ENCODE data around the gene TMEM74B. TPM values are rescaled to one million over a fixed set of nuclear protein-coding genes. Genes with fewer than 3 reads are reported as not detected.
"Not testable (repeated sequence)": the region's sequence is repeated elsewhere in the genome, so short reads cannot be mapped to it uniquely, and the experiment has no call there.

Gene TMEM74B
- total and polyA plus RNA-seq, 3 experiments from 2014 or later: 0.18 TPM; not detected in 2

GRCh38 chr20:1155342-1155741, 29.4 kb downstream of the TMEM74B start:
- Histone ChIP-seq H3K27ac (ENCODE audit: low read depth, low read length) (no peak overlapping the region), H3K9me3 (ENCODE audit: low read length) (no peaks in the 10 kb centered on the region), H3K27me3 (ENCODE audit: insufficient read depth, low read length, poor library complexity, severe bottlenecking) (no peaks in the 10 kb centered on the region), H3K4me1 (ENCODE audit: insufficient read depth, low read length) (no peaks in the 10 kb centered on the region), H3K36me3 (ENCODE audit: insufficient read depth, low read length) (peaks cover 19% of the 10 kb centered on the region), H3K4me3 (ENCODE audit: low read length) (no peak overlapping the region)
- Mint-ChIP-seq H3K9me3 (peaks cover 0 to 5% (median 4%) of the 10 kb centered on the region in 5 donors), H3K4me3 (no peak overlapping the region), H3K27ac (no peak overlapping the region), H3K4me1 (peaks cover 9 to 21% (median 12%) of the 10 kb centered on the region in 3 donors), H3K36me3 (peaks cover 35 to 77% (median 42%) of the 10 kb centered on the region in 3 donors), H3K27me3 (no peaks in the 10 kb centered on the region)
- CTCF ChIA-PET: no interaction called here
- POLR2A ChIA-PET: no interaction called here
- no peak for DNase-seq

- Mint-ChIP-seq H3K4me1 (peaks cover 9 to 21% (median 12%) of the 10 kb centered on the region in 3 donors), H3K27ac (no peak overlapping the region), H3K4me3 (no peak overlapping the region), H3K36me3 (peaks cover 32 to 75% (median 42%) of the 10 kb centered on the region in 3 donors), H3K27me3 (no peaks in the 10 kb centered on the region), H3K9me3 (peaks cover 0 to 5% (median 4%) of the 10 kb centered on the region in 5 donors)
- Histone ChIP-seq H3K4me3 (ENCODE audit: low read length) (no peak overlapping the region), H3K27me3 (ENCODE audit: insufficient read depth, low read length, poor library complexity, severe bottlenecking) (no peaks in the 10 kb centered on the region), H3K27ac (ENCODE audit: low read depth, low read length) (no peak overlapping the region), H3K36me3 (ENCODE audit: insufficient read depth, low read length) (peaks cover 19% of the 10 kb centered on the region), H3K9me3 (ENCODE audit: low read length) (no peaks in the 10 kb centered on the region), H3K4me1 (ENCODE audit: insufficient read depth, low read length) (no peaks in the 10 kb centered on the region)
- CTCF ChIA-PET: no interaction called here
- POLR2A ChIA-PET: no interaction called here
- no peak for DNase-seq
These were observed 30.1 kb downstream of the TMEM74B start for GRCh38 chr20:1154691-1155090.

GRCh38 chr20:1154226-1154625, 30.6 kb downstream of the TMEM74B start:
- Mint-ChIP-seq H3K9me3 (peaks cover 0 to 5% (median 4%) of the 10 kb centered on the region in 5 donors), H3K27ac (no peak overlapping the region), H3K4me3 (no peak overlapping the region), H3K4me1 (peaks cover 9 to 23% (median 13%) of the 10 kb centered on the region in 3 donors), H3K27me3 (no peaks in the 10 kb centered on the region), H3K36me3 (peaks cover 32 to 77% (median 42%) of the 10 kb centered on the region in 3 donors)
- no peak overlapping the region for H3K27ac ChIP-seq (ENCODE audit: low read depth, low read length)
- H3K27me3 ChIP-seq (ENCODE audit: insufficient read depth, low read length, poor library complexity, severe bottlenecking): no peaks in the 10 kb centered on the region
- CTCF ChIA-PET: no interaction called here
- POLR2A ChIA-PET: no interaction called here
- peaks cover 19% of the 10 kb centered on the region for H3K36me3 ChIP-seq (ENCODE audit: insufficient read depth, low read length)
- no peak for DNase-seq
- no peaks in the 10 kb centered on the region for H3K4me1 ChIP-seq (ENCODE audit: insufficient read depth, low read length)
- H3K4me3 ChIP-seq (ENCODE audit: low read length): no peak overlapping the region
- no peaks in the 10 kb centered on the region for H3K9me3 ChIP-seq (ENCODE audit: low read length)

- Mint-ChIP-seq H3K9me3 (peaks cover 0 to 2% (median under 1%) of the 10 kb centered on the region in 5 donors), H3K36me3 (peaks cover 36 to 88% (median 38%) of the 10 kb centered on the region in 3 donors), H3K27me3 (no peaks in the 10 kb centered on the region), H3K27ac (no peak overlapping the region), H3K4me3 (no peak overlapping the region), H3K4me1 (peaks cover 21 to 50% (median 39%) of the 10 kb centered on the region in 3 donors)
- Histone ChIP-seq H3K36me3 (ENCODE audit: insufficient read depth, low read length) (peaks cover 28% of the 10 kb centered on the region), H3K4me3 (ENCODE audit: low read length) (no peak overlapping the region), H3K9me3 (ENCODE audit: low read length) (no peaks in the 10 kb centered on the region), H3K27me3 (ENCODE audit: insufficient read depth, low read length, poor library complexity, severe bottlenecking) (no peaks in the 10 kb centered on the region), H3K27ac (ENCODE audit: low read depth, low read length) (no peak overlapping the region), H3K4me1 (ENCODE audit: insufficient read depth, low read length) (no peaks in the 10 kb centered on the region)
- DNase-seq: no peak
- ChIA-PET CTCF (no interaction called here), POLR2A (no interaction called here)
These were observed 33.8 kb downstream of the TMEM74B start for GRCh38 chr20:1150968-1151367.

- POLR2A ChIA-PET: no interaction called here
- no peak overlapping the region for H3K27ac Mint-ChIP-seq
- H3K27me3 Mint-ChIP-seq: no peaks in the 10 kb centered on the region
- no peaks in the 10 kb centered on the region for H3K9me3 Mint-ChIP-seq
- DNase-seq: no peak
- CTCF ChIA-PET: no interaction called here
- H3K36me3 ChIP-seq (ENCODE audit: insufficient read depth, low read length): peaks cover 22% of the 10 kb centered on the region
- H3K36me3 Mint-ChIP-seq: peaks cover 30 to 88% (median 33%) of the 10 kb centered on the region in 3 donors
- no peak overlapping the region for H3K27ac ChIP-seq (ENCODE audit: low read depth, low read length)
- no peak overlapping the region for H3K4me3 ChIP-seq (ENCODE audit: low read length)
- no peak overlapping the region for H3K4me3 Mint-ChIP-seq
- no peaks in the 10 kb centered on the region for H3K27me3 ChIP-seq (ENCODE audit: insufficient read depth, low read length, poor library complexity, severe bottlenecking)
- H3K4me1 Mint-ChIP-seq: peaks cover 21 to 52% (median 47%) of the 10 kb centered on the region in 3 donors
- no peaks in the 10 kb centered on the region for H3K9me3 ChIP-seq (ENCODE audit: low read length)
- no peaks in the 10 kb centered on the region for H3K4me1 ChIP-seq (ENCODE audit: insufficient read depth, low read length)
These were observed 34.6 kb downstream of the TMEM74B start for GRCh38 chr20:1150218-1150617.

GRCh38 chr20:1149812-1150211, 35.0 kb downstream of the TMEM74B start:
- H3K4me1 ChIP-seq (ENCODE audit: insufficient read depth, low read length); H3K4me3 Mint-ChIP-seq; H3K27me3 Mint-ChIP-seq; POLR2A ChIA-PET; H3K27me3 ChIP-seq (ENCODE audit: insufficient read depth, low read length, poor library complexity, severe bottlenecking); H3K27ac Mint-ChIP-seq; H3K4me3 ChIP-seq (ENCODE audit: low read length); H3K9me3 Mint-ChIP-seq; H3K27ac ChIP-seq (ENCODE audit: low read depth, low read length); CTCF ChIA-PET; H3K9me3 ChIP-seq (ENCODE audit: low read length); DNase-seq: not testable (repeated sequence)
- peaks cover 21 to 52% (median 48%) of the 10 kb centered on the region in 3 donors for H3K4me1 Mint-ChIP-seq
- peaks cover 27 to 88% (median 31%) of the 10 kb centered on the region in 3 donors for H3K36me3 Mint-ChIP-seq
- H3K36me3 ChIP-seq (ENCODE audit: insufficient read depth, low read length): peaks cover 20% of the 10 kb centered on the region

GRCh38 chr20:1146957-1147356, 37.8 kb downstream of the TMEM74B start:
- ChIA-PET POLR2A (no interaction called here), CTCF (interaction anchor here (1.6 kb wide), 1 partner anchor 66 kb away, joined by 3 read pairs; no protein-coding TSS in a partner anchor)
- H3K36me3 Mint-ChIP-seq: peaks cover 17 to 87% (median 34%) of the 10 kb centered on the region in 3 donors
- no peak for DNase-seq
- H3K4me3 Mint-ChIP-seq: peak overlapping the region in 1 of 7 donors; percentile 18
- no peak overlapping the region for H3K27ac ChIP-seq (ENCODE audit: low read depth, low read length)
- H3K36me3 ChIP-seq (ENCODE audit: insufficient read depth, low read length): peaks cover 9% of the 10 kb centered on the region
- H3K9me3 Mint-ChIP-seq: no peaks in the 10 kb centered on the region
- no peak overlapping the region for H3K4me3 ChIP-seq (ENCODE audit: low read length)
- no peaks in the 10 kb centered on the region for H3K27me3 Mint-ChIP-seq
- H3K27me3 ChIP-seq (ENCODE audit: insufficient read depth, low read length, poor library complexity, severe bottlenecking): no peaks in the 10 kb centered on the region
- peaks cover 27 to 58% (median 56%) of the 10 kb centered on the region in 3 donors for H3K4me1 Mint-ChIP-seq
- peak overlapping the region in 1 of 8 donors; percentile 7 for H3K27ac Mint-ChIP-seq
- no peaks in the 10 kb centered on the region for H3K4me1 ChIP-seq (ENCODE audit: insufficient read depth, low read length)
- no peaks in the 10 kb centered on the region for H3K9me3 ChIP-seq (ENCODE audit: low read length)

- peak overlapping the region in 1 of 8 donors; percentile 52 for H3K27ac Mint-ChIP-seq
- Histone ChIP-seq H3K4me3 (ENCODE audit: low read length) (no peak overlapping the region), H3K9me3 (ENCODE audit: low read length) (no peaks in the 10 kb centered on the region), H3K4me1 (ENCODE audit: insufficient read depth, low read length) (no peaks in the 10 kb centered on the region), H3K27me3 (ENCODE audit: insufficient read depth, low read length, poor library complexity, severe bottlenecking) (no peaks in the 10 kb centered on the region), H3K36me3 (ENCODE audit: insufficient read depth, low read length) (peaks cover 9% of the 10 kb centered on the region), H3K27ac (ENCODE audit: low read depth, low read length) (no peak overlapping the region)
- no peak overlapping the region for H3K4me3 Mint-ChIP-seq
- no peaks in the 10 kb centered on the region for H3K27me3 Mint-ChIP-seq
- DNase-seq: no peak
- no peaks in the 10 kb centered on the region for H3K9me3 Mint-ChIP-seq
- ChIA-PET POLR2A (no interaction called here), CTCF (interaction anchor here (1.0 kb wide), 1 partner anchor 25 kb away, joined by 3 read pairs; no protein-coding TSS in a partner anchor)
- peaks cover 11 to 86% (median 34%) of the 10 kb centered on the region in 3 donors for H3K36me3 Mint-ChIP-seq
- H3K4me1 Mint-ChIP-seq: peaks cover 22 to 63% (median 61%) of the 10 kb centered on the region in 3 donors
These were observed 40.2 kb downstream of the TMEM74B start for GRCh38 chr20:1144401-1145172.
